ENCODE measurements around the gene ETNK2. TPM values are rescaled to one million over a fixed set of nuclear protein-coding genes. Genes with fewer than 3 reads are reported as not detected.

ETNK2 gene
- total RNA-seq, 1 experiment from 2014 or later, result 19.1 TPM

- no peak for DNase-seq (ENCODE audit: low spot score)
Observed at GRCh38 chr1:204126956-204127355, 24.9 kb downstream of the ETNK2 start.

DNA sequence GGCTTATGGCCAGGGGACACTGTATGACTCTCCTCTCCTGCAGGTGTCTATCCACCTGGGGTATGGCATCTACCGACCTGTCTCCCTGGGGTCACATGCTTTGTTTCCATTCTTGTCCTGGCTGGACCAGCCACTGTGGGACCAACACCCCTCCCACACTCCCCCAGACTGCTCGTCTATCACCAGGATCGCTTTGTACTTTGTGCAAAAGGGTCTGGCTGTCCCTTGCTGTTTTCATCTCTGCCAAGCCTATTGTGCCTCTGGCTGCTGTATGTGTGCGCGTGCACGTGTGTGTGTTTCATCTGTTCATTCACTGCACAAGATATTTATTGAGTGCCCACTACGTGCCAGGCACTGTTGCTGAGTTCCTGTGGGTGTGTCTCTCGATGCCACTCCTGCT lies 25.5 kb downstream of the ETNK2 start:
- DNase-seq (ENCODE audit: low spot score), result no peak

DNA sequence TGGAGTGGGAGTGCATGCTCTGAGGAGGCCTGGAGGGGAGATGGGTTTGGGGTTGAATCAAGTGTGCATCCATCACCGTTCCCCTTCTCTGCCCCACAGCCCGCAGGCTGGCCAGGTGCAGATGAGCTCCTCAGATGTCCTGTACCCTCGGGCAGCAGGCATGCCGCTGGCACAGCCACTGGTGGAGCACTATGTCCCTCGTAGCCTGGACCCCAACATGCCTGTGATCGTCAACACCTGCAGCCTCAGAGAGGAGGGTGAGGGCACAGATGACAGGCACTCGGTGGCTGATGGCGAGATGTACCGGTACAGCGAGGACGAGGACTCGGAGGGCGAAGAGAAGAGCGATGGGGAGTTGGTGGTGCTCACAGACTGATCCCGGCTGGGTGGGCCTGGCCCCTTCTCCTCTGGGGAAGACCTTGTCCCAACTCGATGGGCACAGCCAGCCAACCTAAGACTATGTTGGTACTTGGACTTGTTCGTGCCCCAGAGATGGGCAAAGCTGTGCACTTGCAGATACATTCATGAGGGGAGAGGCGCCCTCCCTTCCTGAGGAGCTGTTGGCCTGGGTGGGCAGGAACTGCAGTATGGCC lies 26.0 kb downstream of the ETNK2 start:
- no peak for DNase-seq (ENCODE audit: low spot score)

- DNase-seq (ENCODE audit: low spot score), result no peak
Observed at GRCh38 chr1:204124639-204125038, 27.2 kb downstream of the ETNK2 start.

GRCh38 chr1:204123376-204123775 lies 28.5 kb downstream of the ETNK2 start:
- no peak for DNase-seq (ENCODE audit: low spot score)

- no peak for DNase-seq (ENCODE audit: low spot score)
Observed at GRCh38 chr1:204121840-204122555, 29.8 kb downstream of the ETNK2 start.

DNA sequence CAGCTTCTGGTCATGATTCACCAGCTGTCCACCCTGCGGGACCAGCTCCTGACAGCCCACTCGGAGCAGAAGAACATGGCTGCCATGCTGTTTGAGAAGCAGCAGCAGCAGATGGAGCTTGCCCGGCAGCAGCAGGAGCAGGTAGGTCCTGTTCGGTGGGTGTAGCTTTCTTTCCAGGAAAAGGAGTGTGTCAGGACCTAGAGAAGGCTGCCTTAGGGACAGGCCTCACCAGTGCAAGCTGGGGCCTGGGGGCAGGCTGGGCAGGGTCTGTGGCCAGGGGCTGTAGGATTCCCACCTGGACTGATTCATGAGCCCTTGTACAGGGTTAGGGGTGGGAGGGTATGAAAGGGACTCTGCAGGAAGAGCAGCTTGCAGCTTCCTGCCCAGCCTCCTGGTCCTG lies 35.3 kb downstream of the ETNK2 start:
- no peak for DNase-seq (ENCODE audit: low spot score)

GRCh38 chr1:204115116-204115515 lies 36.7 kb downstream of the ETNK2 start:
- DNase-seq (ENCODE audit: low spot score), result no peak

DNA sequence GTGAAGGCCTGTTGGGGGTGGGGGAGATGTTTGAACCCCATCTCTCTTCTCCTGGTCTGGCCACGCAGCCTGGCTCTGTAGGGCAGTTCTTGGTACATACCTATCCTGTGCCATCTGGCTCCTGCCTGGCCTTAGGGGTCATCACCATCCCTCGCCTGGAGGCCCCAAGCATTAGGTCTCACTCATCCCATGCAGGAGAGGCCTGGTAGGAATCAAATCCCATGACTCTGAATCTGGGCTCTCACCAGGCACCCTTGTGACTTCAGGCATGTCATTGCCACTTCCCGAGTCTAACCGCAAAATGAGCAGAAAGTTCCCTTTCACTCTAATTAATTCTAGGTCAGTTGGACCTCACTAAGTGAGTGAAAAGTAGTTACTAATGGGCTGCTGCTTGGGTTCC lies 37.2 kb downstream of the ETNK2 start:
- DNase-seq (ENCODE audit: low spot score), result no peak

DNA sequence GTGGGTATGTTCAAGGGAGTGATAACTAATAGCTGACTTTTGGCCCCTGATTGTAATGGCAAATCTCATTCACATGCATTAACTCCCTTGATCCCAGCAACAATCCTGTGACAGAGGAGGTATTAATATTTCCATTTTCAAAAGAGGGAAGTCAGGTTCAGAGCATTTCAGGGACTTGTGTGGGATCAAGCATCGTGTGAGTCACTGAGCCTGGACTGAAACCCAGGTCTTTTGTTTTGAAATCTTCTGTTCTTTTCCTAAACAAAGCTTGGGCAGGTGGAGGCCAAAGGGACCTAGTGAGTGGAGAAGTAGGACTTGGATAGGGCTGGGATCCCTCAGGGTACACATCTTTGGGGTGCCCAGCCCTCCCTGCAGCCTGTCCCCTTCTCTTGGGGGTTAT lies 37.9 kb downstream of the ETNK2 start:
- DNase-seq (ENCODE audit: low spot score), result no peak

DNA sequence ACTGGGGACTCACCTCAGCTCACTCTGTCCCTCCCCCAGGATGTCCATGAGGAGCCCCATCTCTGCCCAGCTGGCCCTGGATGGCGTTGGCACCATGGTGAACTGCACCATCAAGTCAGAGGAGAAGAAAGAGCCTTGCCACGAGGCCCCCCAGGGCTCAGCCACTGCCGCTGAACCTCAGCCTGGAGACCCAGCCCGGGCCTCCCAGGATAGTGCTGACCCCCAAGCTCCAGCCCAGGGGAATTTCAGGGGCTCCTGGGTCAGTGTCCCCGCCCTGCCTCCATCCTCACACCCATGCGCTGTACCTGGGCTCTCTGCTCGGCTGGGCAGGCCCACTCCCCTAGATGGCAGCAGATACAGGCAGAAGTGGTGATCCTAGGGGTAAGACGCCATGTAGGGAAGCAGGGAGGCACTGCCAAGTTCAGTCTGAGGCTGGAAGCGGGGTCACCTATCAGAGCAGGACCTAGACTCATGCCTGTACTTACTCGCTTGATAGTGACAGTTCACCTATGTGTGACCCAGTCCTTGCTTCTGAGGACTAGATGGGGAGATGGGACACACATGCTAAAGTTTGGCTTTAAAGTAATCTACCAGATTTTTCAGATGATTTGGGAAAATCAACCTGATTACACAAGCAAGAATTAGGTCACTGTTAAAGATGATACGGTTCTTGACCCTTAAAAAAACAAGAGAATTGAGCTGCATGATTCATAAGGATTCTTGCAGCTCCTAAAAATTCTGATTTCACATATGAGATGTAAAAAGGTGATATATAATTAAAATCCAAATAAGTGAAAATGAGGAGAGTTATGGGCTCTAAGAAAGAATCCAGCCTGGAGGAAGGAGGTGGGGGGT lies 38.7 kb downstream of the ETNK2 start:
- no peak for DNase-seq (ENCODE audit: low spot score)

DNA sequence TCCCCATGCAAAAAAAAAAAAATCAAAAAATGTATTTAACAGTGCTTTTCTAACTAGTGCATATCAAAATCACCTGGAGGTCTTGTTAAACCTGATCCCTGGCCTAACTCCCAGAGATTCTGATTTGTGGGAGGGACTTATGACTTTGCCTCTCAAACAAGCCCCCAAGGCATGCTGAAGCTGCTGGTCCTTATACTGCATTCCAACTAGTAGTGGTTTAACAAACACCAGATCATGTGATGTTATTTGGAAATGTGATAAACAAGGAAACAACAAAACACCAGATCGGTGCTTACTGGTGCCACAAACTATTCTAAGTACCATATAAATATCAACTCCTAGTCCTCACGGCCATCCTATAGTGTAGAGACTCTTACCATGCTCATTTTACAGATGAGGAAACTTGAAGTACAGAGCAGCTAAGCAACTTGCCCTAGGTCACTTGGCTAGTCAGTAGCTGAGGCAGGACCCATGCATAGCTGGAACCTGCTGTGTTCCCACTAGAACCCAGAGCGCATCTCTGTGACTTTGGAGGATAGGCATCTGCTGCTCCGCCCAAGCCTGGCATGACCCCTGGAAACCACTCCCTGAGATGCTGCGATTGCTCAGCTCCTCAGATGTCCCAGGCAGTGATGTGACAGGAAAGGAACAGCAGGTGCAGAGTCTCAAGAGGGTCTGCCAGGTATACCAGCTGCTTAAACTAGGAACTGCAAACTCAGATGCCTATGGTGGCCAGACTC lies 40.8 kb downstream of the ETNK2 start:
- DNase-seq (ENCODE audit: low spot score), result no peak

DNA sequence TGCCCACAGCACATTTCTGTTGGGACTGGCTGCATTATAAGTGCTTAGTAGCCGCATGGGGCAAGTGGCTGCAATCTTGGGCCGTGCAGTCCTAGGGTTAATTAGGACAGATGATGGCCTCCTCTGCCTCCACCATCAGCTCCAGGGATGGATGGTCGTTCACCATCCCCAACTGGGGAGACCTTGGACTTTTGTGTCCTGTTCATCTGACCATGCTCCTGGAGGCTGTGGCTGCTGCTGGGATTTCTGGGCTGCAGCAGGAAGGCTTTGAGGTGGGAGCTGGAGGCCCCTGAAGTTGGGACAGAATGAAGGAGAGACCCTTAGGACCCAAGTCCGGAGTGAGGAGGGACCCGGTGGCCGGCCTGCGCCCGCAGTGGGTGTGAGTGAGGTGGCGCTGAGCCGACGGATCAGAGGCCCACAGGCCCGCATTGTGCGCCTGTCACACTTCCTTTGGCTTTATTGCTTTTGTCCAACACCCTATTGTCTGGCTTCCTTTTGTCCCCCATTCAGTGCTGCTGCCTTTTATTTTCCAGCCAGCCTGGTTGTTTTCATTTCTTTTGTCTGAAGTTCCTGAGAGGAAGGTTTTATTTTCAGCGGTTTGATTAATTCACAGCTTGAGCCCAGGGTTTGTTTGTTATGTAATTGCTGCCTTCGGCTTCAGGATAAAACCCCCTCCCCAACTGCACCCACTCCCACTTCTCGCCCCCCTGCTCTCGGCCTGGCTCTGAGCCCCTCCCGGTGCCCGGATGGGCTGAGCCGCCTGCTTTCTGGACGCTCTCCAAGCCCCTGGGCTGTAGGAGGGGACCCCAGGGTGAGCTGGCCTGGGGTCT lies 43.3 kb downstream of the ETNK2 start:
- no peak for DNase-seq (ENCODE audit: low spot score)

- no peak for DNase-seq (ENCODE audit: low spot score)
Observed at GRCh38 chr1:204107892-204108291, 44.0 kb downstream of the ETNK2 start.

GRCh38 chr1:204106825-204107224 lies 45.0 kb downstream of the ETNK2 start:
- DNase-seq (ENCODE audit: low spot score), result no peak

DNA sequence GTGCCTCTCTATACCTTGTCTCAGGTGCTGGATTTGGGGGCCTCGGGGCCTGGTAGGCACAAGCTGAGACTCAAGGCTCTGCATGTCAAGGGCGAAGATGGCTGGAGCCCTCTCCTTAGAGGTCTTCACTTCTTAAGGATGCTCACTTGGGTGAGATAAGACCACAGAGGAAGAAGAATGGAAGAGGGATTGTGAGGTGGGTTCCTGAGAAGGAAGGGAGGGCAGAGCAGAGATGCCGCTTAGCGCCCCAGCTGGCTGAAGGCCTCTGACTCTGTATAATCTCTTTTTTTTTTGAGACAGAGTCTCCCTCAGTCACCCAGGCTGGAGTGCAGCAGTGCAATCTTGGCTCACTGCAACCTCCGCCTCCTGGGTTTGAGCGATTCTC lies 46.7 kb downstream of the ETNK2 start:
- no peak for DNase-seq (ENCODE audit: low spot score)

DNA sequence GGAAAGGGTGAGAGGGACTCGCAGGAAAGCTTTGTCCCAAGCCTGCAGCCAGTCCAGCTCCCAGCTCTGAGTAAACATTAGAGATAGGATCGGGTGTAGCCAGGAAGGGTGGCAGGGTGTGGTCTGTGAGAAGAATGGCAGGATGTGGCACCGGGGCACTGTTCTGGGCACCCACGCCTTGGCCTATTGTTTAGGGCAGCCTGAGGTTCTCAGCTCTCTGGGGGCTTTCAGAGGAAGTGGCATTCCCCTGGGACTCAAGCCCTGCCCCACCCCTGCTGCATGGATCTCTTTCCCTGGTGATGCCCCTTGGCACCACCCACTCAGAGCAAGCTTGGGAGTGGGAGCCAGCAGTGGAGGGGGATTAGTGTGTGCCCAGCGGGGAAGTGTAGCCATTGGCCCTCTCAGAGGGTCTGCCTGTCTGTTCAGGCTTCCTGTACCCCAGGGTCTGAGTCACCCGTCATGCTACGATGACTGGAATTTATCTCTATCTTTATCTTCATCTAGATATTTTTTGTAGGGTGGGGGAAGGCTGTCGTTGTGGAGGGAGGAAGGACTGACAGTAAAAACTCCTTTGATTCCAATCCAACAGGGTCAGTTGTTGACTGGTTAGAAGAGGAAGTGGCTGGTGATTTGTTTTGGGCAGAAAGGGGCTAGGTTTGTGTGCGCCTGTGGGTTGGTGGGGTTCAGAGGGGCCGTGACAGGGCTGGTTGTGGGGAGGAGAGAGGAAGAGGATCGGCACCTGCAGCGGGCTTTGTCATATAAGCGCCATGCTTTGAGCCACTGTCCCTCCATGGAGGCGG lies 47.3 kb downstream of the ETNK2 start:
- DNase-seq (ENCODE audit: low spot score), result peak; percentile 30

DNA sequence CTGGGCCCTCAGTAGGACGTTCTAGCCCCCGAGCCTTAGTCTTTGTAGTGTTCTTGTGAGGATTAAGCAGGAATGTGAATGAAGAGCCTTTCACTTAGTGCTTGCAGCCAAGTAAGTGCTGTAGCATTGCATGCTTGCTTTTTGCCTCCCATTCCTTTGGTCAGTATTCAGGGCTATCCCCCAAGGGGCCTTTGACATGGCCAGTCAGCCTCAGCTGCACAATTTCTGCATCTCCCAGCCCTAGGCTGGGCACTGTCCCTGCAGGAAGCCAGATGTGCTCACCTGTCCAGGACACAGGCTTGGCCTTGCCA lies 48.5 kb downstream of the ETNK2 start:
- DNase-seq (ENCODE audit: low spot score), result no peak

DNA sequence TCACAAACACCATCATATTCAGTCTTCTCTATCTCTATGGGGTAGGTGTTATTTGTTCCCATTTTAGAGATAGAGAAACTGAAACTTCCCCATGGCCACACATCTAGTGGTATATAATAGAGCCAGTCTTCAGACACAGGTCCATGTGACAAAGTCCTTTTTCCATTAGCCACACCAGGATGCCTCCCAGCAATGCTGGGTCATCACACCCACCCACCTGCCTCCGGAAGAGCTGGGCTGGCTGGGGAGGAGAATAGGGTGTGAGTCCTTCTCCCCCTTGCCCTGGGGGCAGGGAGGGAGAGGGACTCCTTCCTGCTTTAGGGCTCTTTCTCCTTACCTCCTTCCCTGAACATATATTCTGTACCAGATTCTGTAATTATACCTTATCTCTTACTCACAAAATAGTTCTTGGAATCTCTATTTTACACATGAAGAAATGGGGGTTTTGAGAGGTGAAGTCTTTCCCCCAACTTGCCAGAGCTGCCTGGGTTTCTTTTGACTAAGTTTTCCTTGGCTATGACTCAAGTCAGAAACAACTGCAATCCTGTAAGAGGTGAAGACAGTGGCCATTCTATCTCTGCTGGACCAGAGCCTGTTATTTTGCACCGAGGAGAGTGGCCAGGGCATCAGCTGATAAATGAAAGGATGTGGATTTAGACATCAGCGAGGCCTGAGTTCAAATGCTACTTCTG lies 49.0 kb downstream of the ETNK2 start:
- DNase-seq (ENCODE audit: low spot score), result no peak

DNA sequence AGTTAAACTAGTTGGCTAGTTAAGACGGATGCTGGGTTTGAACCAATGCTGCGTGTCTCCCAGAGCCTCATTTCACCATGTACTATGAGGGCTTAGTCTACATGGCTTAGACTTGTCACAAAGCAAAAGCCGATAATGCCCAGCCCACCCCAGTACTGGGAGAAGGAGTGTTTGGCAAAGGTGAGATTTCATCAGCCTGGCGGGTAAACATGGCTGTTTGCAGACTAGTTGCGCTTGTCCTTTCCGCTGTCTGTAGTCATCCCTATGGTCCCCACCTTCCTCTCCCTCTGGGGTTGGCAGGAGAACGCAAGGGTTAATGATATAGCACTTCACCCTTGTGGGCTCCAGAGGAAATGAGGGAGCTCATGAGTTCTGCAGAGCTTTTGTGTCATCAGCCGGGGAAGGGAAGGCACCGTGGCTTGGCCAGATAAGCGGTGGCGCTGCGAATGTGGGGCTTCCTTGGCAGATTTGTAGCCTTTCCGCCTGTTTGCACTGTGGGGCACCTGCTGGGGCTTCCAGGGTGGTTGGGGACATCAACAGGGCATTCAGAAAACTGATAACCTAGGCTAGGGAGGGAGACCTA lies 49.7 kb downstream of the ETNK2 start:
- DNase-seq (ENCODE audit: low spot score), result no peak
